Measurements from ENCODE around the gene OAS1. TPM values are rescaled to one million over a fixed set of nuclear protein-coding genes. Genes with fewer than 3 reads are reported as not detected.
A peak's percentile ranks its signal among the peaks of the same experiment; 100 is the strongest.

Gene OAS1
- total and polyA plus RNA-seq, 9 of the 15 experiments (the other 6 are each of a cell fraction or from before 2014, with no cell fraction given) = 0.06 to 0.25 TPM; not detected in 7

GRCh38 chr12:112878488-112878887, 28.3 kb upstream of the OAS1 start:
- Histone ChIP-seq H3K4me3 (no peak overlapping the region), H3K27ac (ENCODE audit: extremely low read depth, low read depth, low read length) (no peak overlapping the region), H3K9me1 (ENCODE audit: control insufficient read depth, insufficient read depth, low read length) (no peaks in the 10 kb centered on the region), H3K4me2 (ENCODE audit: insufficient read depth, low read length) (no peak overlapping the region), H3K9me3 (replicated peaks; ENCODE audit: control insufficient read depth, insufficient read depth, low read depth, low read length) (no peaks in the 10 kb centered on the region), H3K27me3 (ENCODE audit: control insufficient read depth in 2 of 2, insufficient read depth in 2 of 2, low read length in 2 of 2) (peaks cover 4 to 21% of the 10 kb centered on the region in 2 experiments; a peak in 3 of 5 replicates), H3K36me3 (ENCODE audit: control insufficient read depth, insufficient read depth, low read length) (no peaks in the 10 kb centered on the region), H4K20me1 (replicated peaks; ENCODE audit: control insufficient read depth, insufficient read depth, low read length) (0 out of 2 replicates have a peak, but pooled peaks cover 6% of the 10 kb centered on the region), H2AFZ (ENCODE audit: low read depth, low read length) (no peak overlapping the region), H3K4me1 (replicated peaks in 1 of 2; ENCODE audit: control insufficient read depth in 2 of 2, insufficient read depth in 2 of 2, low read length in 2 of 2) (no peaks in the 10 kb centered on the region), H3K79me2 (ENCODE audit: control insufficient read depth, insufficient read depth, low read length) (no peaks in the 10 kb centered on the region), H3K9ac (ENCODE audit: insufficient read depth in 1 of 2, low read depth in 2 of 2, low read length in 2 of 2) (no peak overlapping the region)
- no peak for FAIRE-seq
- no peak for DNase-seq (ENCODE audit: extremely low read depth in 1 of 4, low spot score in 3 of 4)
- no TSS peak for BruUV-seq (replicated peaks)
- 0% methylated on average over 3 of the region's 3 CpGs for WGBS (ENCODE audit: insufficient coverage, low coverage, missing lambda C conversion rate)
- TF ChIP-seq TBL1XR1 (IDR thresholded peaks at IDR 0.05; ENCODE audit: low read length in 2 of 2) (no peak), IRF1 (CRISPR knock-in tag; IDR thresholded peaks at IDR 0.05; ENCODE audit: borderline replicate concordance) (no peak), SUPT5H (IDR thresholded peaks at IDR 0.05) (no peak), LEF1 (IDR thresholded peaks at IDR 0.05) (no peak), ZBTB7A (IDR thresholded peaks at IDR 0.05; ENCODE audit: borderline replicate concordance, control insufficient read depth, low read depth, low read length) (no peak), FOXJ2 (tag; IDR thresholded peaks at IDR 0.05) (no peak), ZFP36 (IDR thresholded peaks at IDR 0.05; ENCODE audit: low read depth, low read length, partially characterized antibody) (peak; percentile 81), ZBTB17 (CRISPR knock-in tag; IDR thresholded peaks at IDR 0.05) (no peak), RBM25 (IDR thresholded peaks at IDR 0.05; ENCODE audit: low read depth, low read length, severe bottlenecking) (peak; percentile 69), SPI1 (IDR thresholded peaks at IDR 0.05; ENCODE audit: borderline replicate concordance, low read depth, low read length) (no peak), ETS2 (tag; IDR thresholded peaks at IDR 0.05; ENCODE audit: borderline replicate concordance, poor library complexity, severe bottlenecking) (no peak), ZNF79 (CRISPR knock-in tag; IDR thresholded peaks at IDR 0.05; ENCODE audit: low read depth) (no peak)
- TF ChIP-seq, protein P1, sequence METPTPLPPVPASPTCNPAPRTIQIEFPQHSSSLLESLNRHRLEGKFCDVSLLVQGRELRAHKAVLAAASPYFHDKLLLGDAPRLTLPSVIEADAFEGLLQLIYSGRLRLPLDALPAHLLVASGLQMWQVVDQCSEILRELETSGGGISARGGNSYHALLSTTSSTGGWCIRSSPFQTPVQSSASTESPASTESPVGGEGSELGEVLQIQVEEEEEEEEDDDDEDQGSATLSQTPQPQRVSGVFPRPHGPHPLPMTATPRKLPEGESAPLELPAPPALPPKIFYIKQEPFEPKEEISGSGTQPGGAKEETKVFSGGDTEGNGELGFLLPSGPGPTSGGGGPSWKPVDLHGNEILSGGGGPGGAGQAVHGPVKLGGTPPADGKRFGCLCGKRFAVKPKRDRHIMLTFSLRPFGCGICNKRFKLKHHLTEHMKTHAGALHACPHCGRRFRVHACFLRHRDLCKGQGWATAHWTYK (CRISPR knock-in tag; IDR thresholded peaks at IDR 0.05) = no peak
- TF ChIP-seq, protein P2, sequence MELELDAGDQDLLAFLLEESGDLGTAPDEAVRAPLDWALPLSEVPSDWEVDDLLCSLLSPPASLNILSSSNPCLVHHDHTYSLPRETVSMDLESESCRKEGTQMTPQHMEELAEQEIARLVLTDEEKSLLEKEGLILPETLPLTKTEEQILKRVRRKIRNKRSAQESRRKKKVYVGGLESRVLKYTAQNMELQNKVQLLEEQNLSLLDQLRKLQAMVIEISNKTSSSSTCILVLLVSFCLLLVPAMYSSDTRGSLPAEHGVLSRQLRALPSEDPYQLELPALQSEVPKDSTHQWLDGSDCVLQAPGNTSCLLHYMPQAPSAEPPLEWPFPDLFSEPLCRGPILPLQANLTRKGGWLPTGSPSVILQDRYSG (tag; conservative IDR thresholded peaks at IDR 0.05; ENCODE audit: low read depth) = no peak
- in situ Hi-C loops (cut with MboI) = no loop called here
- POLR2A ChIA-PET = no interaction called here
- no peak for ATAC-seq
- CTCF ChIA-PET (ENCODE audit: low intra/inter-chr PET ratio) = interaction anchor here (0.6 kb wide), 1 partner anchor 347 kb away, joined by 3 read pairs; no protein-coding TSS in a partner anchor
- intact Hi-C loops (cut with micrococcal nuclease) = no loop called here
